NCI-H2081 (cell line): ENCODE data around the gene PIP4K2B.
A peak's percentile ranks its signal among the peaks of the same experiment; 100 is the strongest.
"Not testable (repeated sequence)": the region's sequence is repeated elsewhere in the genome, so short reads cannot be mapped to it uniquely, and the experiment has no call there.

Experiments
- DNase-seq, 2 experiments: peaks; one replicate each; lab custom pipeline; 2025; lab: John Stamatoyannopoulos, UW

The PIP4K2B gene

GRCh38 chr17:38730526-38731379 is 68.6 kb downstream of the PIP4K2B start:
- DNase-seq: peak; percentile 69 to 79

- peak; percentile 83 to 89 for DNase-seq
These were observed 69.3 kb downstream of the PIP4K2B start, which contains the start of gene CISD3 for GRCh38 chr17:38729886-38730525. TSS of gene CISD3 (plus strand) at chr17:38730341. CDS start at chr17:38730359, 18 bp downstream.

- no peak for DNase-seq
These were observed 69.9 kb downstream of the PIP4K2B start for GRCh38 chr17:38729368-38729885.

- DNase-seq: no peak
These were observed 71.0 kb downstream of the PIP4K2B start for GRCh38 chr17:38728290-38728831.

GRCh38 chr17:38727736-38728135 is 71.6 kb downstream of the PIP4K2B start:
- no peak for DNase-seq

- DNase-seq: not testable (repeated sequence)
These were observed 73.2 kb downstream of the PIP4K2B start for GRCh38 chr17:38726145-38726544.

- DNase-seq: peak in 1 of 2 experiments; percentile 57
These were observed 74.3 kb downstream of the PIP4K2B start for GRCh38 chr17:38725066-38725465.

- DNase-seq: peak; percentile 89 to 95
These were observed 74.9 kb downstream of the PIP4K2B start for GRCh38 chr17:38724337-38724988.

GRCh38 chr17:38721802-38722201 is 77.6 kb downstream of the PIP4K2B start:
- DNase-seq: no peak

GRCh38 chr17:38720941-38721340 is 78.4 kb downstream of the PIP4K2B start:
- DNase-seq: no peak

- DNase-seq: no peak
These were observed 79.3 kb downstream of the PIP4K2B start for GRCh38 chr17:38719943-38720641.

- no peak for DNase-seq
These were observed 79.9 kb downstream of the PIP4K2B start for GRCh38 chr17:38719289-38719942.

GRCh38 chr17:38717139-38717745 is 82.1 kb downstream of the PIP4K2B start:
- peak in 1 of 2 experiments; percentile 33 for DNase-seq

- no peak for DNase-seq
These were observed 82.9 kb downstream of the PIP4K2B start for GRCh38 chr17:38716368-38717005.
